HCT116 (cell line): ENCODE results near the gene SULT2B1. TPM values are rescaled to one million over a fixed set of nuclear protein-coding genes. Genes with fewer than 3 reads are reported as not detected.

ENCODE experiments used
- ATAC-seq: fragments of 200-7000 bp; cut with Tn5 transposase; 2 replicates; pipeline ENCODE4 v1.9.1; 2020; ENCODE audit warnings: mild to moderate bottlenecking, moderate library complexity
- BruUV-seq: library from RNA; stranded (reverse); fragments of 400-500 nt; replicated peaks from 2 replicates; lab custom pipeline; 2021; lab: Mats Ljungman, UMichigan
- CTCF ChIA-PET: fragments of 300-600 bp; sonication (Branson Sonifier 250); formaldehyde crosslinking; loops from one replicate; lab custom pipeline; 2021; ENCODE audit warnings: antibody characterized with exemption; lab: Charles Lee
- POLR2A ChIA-PET: fragments of 300-600, 350-600 bp; sonication (Branson Sonifier 250); formaldehyde crosslinking; loops from one replicate; lab custom pipeline; 2021; ENCODE audit warnings: antibody characterized with exemption; lab: Charles Lee
- RAD21 ChIA-PET, 2 experiments: fragments of 300-600 bp; sonication (Branson Sonifier 250); formaldehyde crosslinking; loops; one replicate each; lab custom pipeline; 2023; ENCODE audit warnings: low total read pairs in 2 of 2; ENCODE audit not compliant: uncharacterized antibody in 2 of 2, unreplicated experiment in 2 of 2, low non-redundant PET in 1 of 2; lab: Charles Lee
- DNase-seq: peaks from one replicate; pipeline ENCODE4 v3.0.0-alpha.2; 2010; ENCODE audit warnings: low read depth, low spot score
- H2AFZ ChIP-seq: fragments of 200-600 bp; shearing (Covaris generic), sonication (generic); 2 replicates; pipeline ENCODE4 v1.6.1; 2017; ENCODE audit warnings: low read depth, mixed run types, mixed read lengths, antibody characterized with exemption, low read length; ENCODE audit not compliant: poor library complexity, severe bottlenecking
- H3K27ac ChIP-seq: 2 replicates; pipeline ENCODE4 v1.5.1; 2012; ENCODE audit warnings: low read depth, low read length
- H3K27me3 ChIP-seq: fragments of 200-600 bp; sonication (generic); 2 replicates; pipeline ENCODE4 v1.6.1; 2016; ENCODE audit warnings: mixed run types, low read length, mixed read lengths; ENCODE audit not compliant: insufficient read depth
- H3K36me3 ChIP-seq, 2 experiments: fragments of 200-500 bp in 1 of 2; fragments of 200-600 bp in 1 of 2; sonication (Bioruptor generic) in 1 of 2; sonication (generic) in 1 of 2; 2 replicates each; pipeline versions ENCODE4 v1.5.1 to v1.6.1; 2014 to 2016; ENCODE audit warnings: low read length in 2 of 2, inconsistent platforms in 1 of 2, mixed read lengths in 1 of 2, mixed run types in 1 of 2; ENCODE audit not compliant: insufficient read depth in 2 of 2, control insufficient read depth in 1 of 2
- H3K4me1 ChIP-seq, 2 experiments: fragments of 200-600 bp in 1 of 2; sonication (generic) in 1 of 2; 2 replicates each; pipeline versions ENCODE4 v1.5.1 to v1.6.1; 2012 to 2017; ENCODE audit warnings: low read length in 2 of 2, inconsistent platforms in 1 of 2, mild to moderate bottlenecking in 1 of 2, mixed read lengths in 1 of 2, mixed run types in 1 of 2, moderate library complexity in 1 of 2; ENCODE audit not compliant: insufficient read depth in 2 of 2, control insufficient read depth in 1 of 2
- H3K4me2 ChIP-seq: fragments of 200-600 bp; sonication (generic); 2 replicates; pipeline ENCODE4 v1.6.1; 2017; ENCODE audit warnings: mixed run types, low read length, mixed read lengths
- H3K4me3 ChIP-seq, 2 experiments: fragments of 200-600 bp in 1 of 2; sonication (generic) in 1 of 2; replicated peaks in 1 of 2; 2 replicates each; pipeline ENCODE4 v1.5.1; 2011 to 2016; ENCODE audit warnings: low read length in 2 of 2, control low read depth in 1 of 2, low read depth in 1 of 2, mild to moderate bottlenecking in 1 of 2, mixed read lengths in 1 of 2, mixed run types in 1 of 2
- H3K79me2 ChIP-seq: fragments of 200-600 bp; sonication (generic); 2 replicates; pipeline ENCODE4 v1.6.1; 2017; ENCODE audit warnings: mild to moderate bottlenecking, mixed run types, low read length, moderate library complexity, mixed read lengths; ENCODE audit not compliant: insufficient read depth
- H3K9ac ChIP-seq: fragments of 200-600 bp; sonication (generic); 2 replicates; pipeline ENCODE4 v1.6.1; 2016; ENCODE audit warnings: low read length, mixed read lengths
- H3K9me2 ChIP-seq: fragments of 200-600 bp; sonication (generic), shearing (Covaris generic); 2 replicates; pipeline ENCODE4 v1.6.1; 2017; ENCODE audit warnings: mixed run types, mild to moderate bottlenecking, moderate library complexity; ENCODE audit not compliant: insufficient read depth
- H3K9me3 ChIP-seq, 2 experiments: fragments of 200-500 bp in 1 of 2; fragments of 200-600 bp in 1 of 2; sonication (Bioruptor generic) in 1 of 2; sonication (generic) in 1 of 2; 2 replicates each; pipeline ENCODE4 v1.6.1; 2014 to 2017; ENCODE audit warnings: low read length in 2 of 2, mixed read lengths in 2 of 2, inconsistent platforms in 1 of 2, low read depth in 1 of 2, mild to moderate bottlenecking in 1 of 2, mixed run types in 1 of 2, moderate library complexity in 1 of 2; ENCODE audit not compliant: control insufficient read depth in 1 of 2, insufficient read depth in 1 of 2
- H4K20me1 ChIP-seq: fragments of 200-600 bp; sonication (generic), shearing (Covaris generic); 2 replicates; pipeline ENCODE4 v1.6.1; 2017; ENCODE audit warnings: mixed run types, mild to moderate bottlenecking, moderate library complexity; ENCODE audit not compliant: insufficient read depth
- ATF3 ChIP-seq: IDR thresholded peaks from 2 replicates; pipeline ENCODE4 v1.6.1; 2012
- CBX3 ChIP-seq: IDR thresholded peaks from 2 replicates; pipeline ENCODE4 v1.6.1; 2012; ENCODE audit warnings: low read depth
- CTCF ChIP-seq, 3 experiments: fragments of 200-600 bp in 1 of 3; sonication (generic) in 1 of 3; IDR thresholded peaks in 2 of 3; conservative IDR thresholded peaks in 1 of 3; 2 replicates each; pipeline ENCODE4 v1.5.1; 2012 to 2017; ENCODE audit warnings: low read depth in 2 of 3, low read length in 2 of 3, antibody characterized with exemption in 1 of 3, borderline replicate concordance in 1 of 3, control low read depth in 1 of 3, mild to moderate bottlenecking in 1 of 3, mixed read lengths in 1 of 3, mixed run types in 1 of 3, moderate library complexity in 1 of 3; ENCODE audit not compliant: insufficient read depth in 1 of 3
- EGR1 ChIP-seq: IDR thresholded peaks from 2 replicates; pipeline ENCODE4 v1.6.1; 2012; ENCODE audit warnings: low read depth
- EZH2 ChIP-seq: fragments of 200-600 bp; sonication (generic); IDR thresholded peaks from 2 replicates; pipeline ENCODE4 v1.6.1; 2017; ENCODE audit warnings: antibody characterized with exemption, mixed run types
- EZH2phosphoT487 ChIP-seq: fragments of 200-600 bp; IDR thresholded peaks from 2 replicates; pipeline ENCODE4 v1.6.1; 2018; ENCODE audit warnings: antibody characterized with exemption, borderline replicate concordance
- FOSL1 ChIP-seq: IDR thresholded peaks from 2 replicates; pipeline ENCODE4 v1.6.1; 2012; ENCODE audit warnings: low read depth
- JUND ChIP-seq: IDR thresholded peaks from 2 replicates; pipeline ENCODE4 v1.6.1; 2012
- POLR2AphosphoS5 ChIP-seq: IDR thresholded peaks from 2 replicates; pipeline ENCODE4 v1.6.1; 2011; ENCODE audit warnings: mild to moderate bottlenecking, low read depth, low read length, moderate library complexity
- RAD21 ChIP-seq: IDR thresholded peaks from 2 replicates; pipeline ENCODE4 v1.6.1; 2012; ENCODE audit warnings: low read depth, mild to moderate bottlenecking
- REST ChIP-seq: IDR thresholded peaks from 2 replicates; pipeline ENCODE4 v1.6.1; 2012; ENCODE audit warnings: low read depth
- SIN3A ChIP-seq: IDR thresholded peaks from 2 replicates; pipeline ENCODE4 v1.6.1; 2012; ENCODE audit warnings: low read depth
- SP1 ChIP-seq: IDR thresholded peaks from 2 replicates; pipeline ENCODE4 v1.6.1; 2012; ENCODE audit warnings: low read depth
- SRF ChIP-seq: IDR thresholded peaks from 2 replicates; pipeline ENCODE4 v1.6.1; 2012; ENCODE audit warnings: low read depth
- TCF7L2 ChIP-seq: IDR thresholded peaks from 2 replicates; pipeline ENCODE4 v1.7.0; 2011; ENCODE audit warnings: borderline replicate concordance, inconsistent platforms; ENCODE audit not compliant: insufficient read depth, insufficient read length; ENCODE audit errors: extremely low read depth
- YY1 ChIP-seq: IDR thresholded peaks from 2 replicates; pipeline ENCODE4 v1.6.1; 2011; ENCODE audit warnings: low read length, low read depth, moderate library complexity, mild to moderate bottlenecking; ENCODE audit not compliant: insufficient replicate concordance; ENCODE audit errors: extremely low read depth
- intact Hi-C: fragments of 100-400 bp; cut with micrococcal nuclease; formaldehyde crosslinking; loops from 2 replicates; pipeline ENCODE4 v1.10.0; 2022
- total RNA-seq: library from RNA; stranded (reverse); gene quantifications from one replicate; pipeline ENCODE4 v1.2.1, GENCODE V29; 2021; ENCODE audit not compliant: unreplicated experiment

SULT2B1 gene
- total RNA-seq, 1 experiment from 2014 or later: 4.8 TPM

DNA sequence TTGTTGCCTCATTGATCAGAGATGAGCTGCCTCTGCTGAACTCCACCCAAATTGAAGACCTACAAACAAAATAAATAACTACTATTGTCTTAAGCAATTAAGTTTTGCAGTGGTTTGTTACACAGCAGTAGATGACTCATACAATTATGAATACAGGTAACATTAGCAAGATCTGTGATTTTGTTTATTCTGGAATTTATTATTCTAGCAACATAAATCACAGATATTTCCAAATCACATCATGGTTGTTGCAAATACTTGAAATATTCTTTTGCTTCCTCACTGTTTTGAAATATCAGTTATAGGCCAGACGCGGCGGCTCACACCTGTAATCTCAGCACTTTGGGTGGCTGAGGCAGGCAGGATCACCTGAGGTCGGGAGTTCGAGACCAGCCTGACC is 27.2 kb upstream of the SULT2B1 start:
- Histone ChIP-seq H2AFZ (no peak overlapping the region), H3K27me3 (no peaks in the 10 kb centered on the region), H4K20me1 (no peaks in the 10 kb centered on the region), H3K36me3 (no peaks in the 10 kb centered on the region), H3K79me2 (no peaks in the 10 kb centered on the region), H3K4me3 (no peak overlapping the region), H3K27ac (no peak overlapping the region), H3K4me1 (peaks cover 5 to 9% of the 10 kb centered on the region in 2 experiments; a peak in 3 of 4 replicates), H3K9ac (no peak overlapping the region), H3K4me2 (no peak overlapping the region)
- no TSS peak for BruUV-seq
- CTCF ChIA-PET: no interaction called here
- no peak for DNase-seq
- intact Hi-C loops: no loop called here
- ATAC-seq: no peak
- POLR2A ChIA-PET: no interaction called here
- RAD21 ChIA-PET: no interaction called here
- TF ChIP-seq EZH2: no peak
- TF ChIP-seq JUND: no peak
- no peak for TF ChIP-seq CBX3
- no peak for TF ChIP-seq TCF7L2
- no peak for TF ChIP-seq EZH2phosphoT487
- TF ChIP-seq SIN3A: no peak
- TF ChIP-seq SP1: no peak
- TF ChIP-seq RAD21: no peak
- no peak for TF ChIP-seq REST
- no peak for TF ChIP-seq POLR2AphosphoS5
- TF ChIP-seq EGR1: no peak
- TF ChIP-seq YY1: no peak
- no peak for TF ChIP-seq ATF3
- TF ChIP-seq CTCF (IDR thresholded peaks at IDR 0.05 in 2 of 3, conservative IDR thresholded peaks at IDR 0.05 in 1 of 3; ENCODE audit: borderline replicate concordance in 1 of 3, insufficient read depth in 1 of 3, low read depth in 2 of 3, low read length in 2 of 3): no peak
- no peak for TF ChIP-seq SRF
- no peak for TF ChIP-seq FOSL1
- TF ChIP-seq, all 23 proteins: peak for 0
- peaks cover 0 to 17% of the 10 kb centered on the region in 2 experiments; a peak in 1 of 4 replicates for H3K9me3 ChIP-seq
- no peaks in the 10 kb centered on the region for H3K9me2 ChIP-seq
